Measurements from ENCODE around the gene UBE2F.

Gene UBE2F

DNA sequence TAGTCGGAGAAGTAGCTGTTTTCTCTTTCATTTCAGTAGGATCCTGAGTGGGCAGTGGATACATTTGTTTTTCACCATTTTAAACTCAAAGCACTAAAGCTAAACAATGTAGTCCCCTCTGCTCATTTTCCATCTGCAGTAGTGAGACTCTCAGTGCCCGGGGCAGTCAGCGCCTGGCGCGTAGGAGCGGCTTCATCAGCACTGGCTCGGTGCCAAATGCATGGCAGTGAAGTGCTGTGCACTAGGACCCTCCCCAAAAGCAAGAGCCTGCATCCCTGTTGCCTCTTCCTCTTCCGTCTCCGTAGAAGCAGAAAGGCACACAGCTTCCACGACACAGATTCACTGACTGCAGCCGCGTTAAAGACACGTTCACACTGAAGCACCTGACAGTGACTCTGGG, 114.3 kb downstream of the UBE2F start:
- DNase-seq (ENCODE audit: low read depth) = no peak

DNA sequence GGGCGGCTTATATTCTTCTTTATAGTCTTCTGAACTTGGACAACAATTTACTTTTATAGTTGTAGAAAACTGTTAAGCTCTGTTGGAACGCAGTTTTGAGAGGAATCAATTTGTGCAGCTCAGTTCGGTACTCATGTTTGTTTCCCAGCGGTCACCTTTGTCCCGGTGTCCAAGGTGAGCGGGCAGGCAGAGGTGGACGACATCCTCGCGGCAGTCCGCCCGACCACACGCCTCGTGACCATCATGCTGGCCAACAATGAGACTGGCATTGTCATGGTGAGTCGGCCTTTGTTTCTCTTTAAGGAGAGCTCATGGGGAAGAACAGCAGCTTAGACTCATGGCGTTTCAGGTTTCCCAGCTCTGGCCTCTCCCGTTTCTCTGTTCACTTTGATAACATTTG, 114.7 kb downstream of the UBE2F start:
- no peak for DNase-seq (ENCODE audit: low read depth)

DNA sequence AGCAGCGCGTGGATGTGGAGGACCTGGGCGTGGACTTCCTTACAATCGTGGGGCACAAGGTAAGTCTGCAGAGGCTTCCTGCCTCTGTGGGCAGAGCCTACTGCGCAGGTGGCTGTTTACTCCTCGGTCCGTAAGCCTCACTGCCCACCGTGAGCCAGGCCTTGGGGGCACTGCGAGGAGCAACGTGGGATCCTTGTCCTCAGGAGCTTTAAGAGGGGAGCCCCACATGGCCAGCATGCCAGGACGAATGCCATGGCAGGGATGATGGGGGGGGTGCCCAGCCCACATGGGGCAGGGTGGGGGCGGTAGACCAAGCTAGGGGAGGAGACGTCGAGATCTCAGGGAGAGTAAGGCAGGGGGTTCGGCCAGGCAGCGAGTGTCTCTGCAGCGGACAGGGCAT, 115.3 kb downstream of the UBE2F start:
- no peak for DNase-seq (ENCODE audit: low read depth)

DNA sequence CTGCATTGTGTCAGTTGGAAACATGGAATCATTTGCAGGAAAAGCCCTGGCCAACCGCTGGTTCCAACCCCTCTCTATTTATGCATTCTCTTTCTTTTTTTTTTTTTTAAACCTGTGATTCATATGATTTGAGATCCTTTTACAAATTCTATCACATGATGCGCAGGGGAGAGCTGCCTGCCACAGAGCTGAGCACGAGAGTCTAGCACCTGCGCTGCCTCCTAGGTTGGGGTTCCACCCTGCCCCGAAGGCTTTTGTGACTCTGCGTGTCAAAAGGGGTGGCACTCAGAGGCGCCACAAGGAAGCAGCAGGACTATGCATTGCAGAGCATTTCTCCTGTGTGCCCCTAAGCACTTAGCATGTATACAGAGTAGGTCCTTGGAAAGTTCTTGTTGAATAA, 116.0 kb downstream of the UBE2F start:
- no peak for DNase-seq (ENCODE audit: low read depth)

DNA sequence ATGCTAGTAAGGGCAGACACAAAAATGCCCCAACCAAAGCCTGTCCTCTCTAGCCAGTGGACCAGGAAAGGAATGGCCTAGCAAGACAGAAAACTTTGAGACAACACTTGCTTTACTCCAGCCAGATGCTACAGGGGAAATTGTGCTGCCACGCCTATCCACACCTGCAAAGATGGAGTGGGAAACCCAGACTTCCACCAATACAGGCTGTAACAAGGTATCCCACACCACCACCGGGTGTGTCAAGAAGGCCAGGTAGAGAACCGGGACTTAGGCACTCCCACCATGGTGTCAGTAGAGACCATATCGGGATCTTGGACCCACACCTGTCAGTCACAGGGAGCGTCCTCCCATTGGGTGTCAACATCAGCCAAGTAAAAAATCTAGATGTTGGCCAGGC, 117.1 kb downstream of the UBE2F start:
- no peak for DNase-seq (ENCODE audit: low read depth)

DNA sequence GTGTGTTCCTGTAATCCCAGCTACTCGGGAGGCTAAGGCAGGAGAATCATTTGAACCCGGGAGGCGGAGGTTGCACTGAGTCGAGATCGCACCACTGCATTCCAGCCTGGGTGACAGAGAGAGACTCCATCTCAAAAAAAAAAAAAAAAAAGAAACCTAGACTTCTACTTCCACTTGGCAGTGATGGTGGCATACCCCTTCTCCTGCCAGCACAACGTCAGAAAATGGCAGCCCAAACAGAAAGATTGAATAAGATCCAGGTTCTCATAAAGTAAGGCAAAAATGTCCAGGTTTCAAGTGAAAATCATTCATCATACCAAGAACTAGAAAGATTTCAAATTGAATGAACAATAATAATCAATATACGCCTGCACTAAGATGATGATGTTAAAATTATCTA, 117.9 kb downstream of the UBE2F start:
- no peak for DNase-seq (ENCODE audit: low read depth)

DNA sequence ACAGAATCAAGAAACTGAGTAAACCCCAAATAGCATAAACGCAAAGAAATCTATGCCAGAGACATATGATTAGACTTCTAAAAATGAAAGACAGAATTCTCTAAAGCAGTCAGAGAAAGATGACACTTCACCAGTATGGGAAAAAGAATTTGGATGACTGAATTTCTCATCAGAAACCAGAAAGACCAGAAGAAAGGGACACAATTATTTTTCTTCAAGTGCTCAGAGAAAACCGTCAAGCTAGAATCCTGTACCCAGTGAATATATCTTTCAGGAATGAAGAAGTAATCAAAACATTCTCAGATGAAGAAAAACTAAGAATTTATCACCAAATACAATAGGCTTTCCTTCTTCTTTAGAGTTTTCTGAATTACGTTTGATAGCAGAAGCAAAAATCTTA, 119.1 kb downstream of the UBE2F start:
- no peak for DNase-seq (ENCODE audit: low read depth)

DNA sequence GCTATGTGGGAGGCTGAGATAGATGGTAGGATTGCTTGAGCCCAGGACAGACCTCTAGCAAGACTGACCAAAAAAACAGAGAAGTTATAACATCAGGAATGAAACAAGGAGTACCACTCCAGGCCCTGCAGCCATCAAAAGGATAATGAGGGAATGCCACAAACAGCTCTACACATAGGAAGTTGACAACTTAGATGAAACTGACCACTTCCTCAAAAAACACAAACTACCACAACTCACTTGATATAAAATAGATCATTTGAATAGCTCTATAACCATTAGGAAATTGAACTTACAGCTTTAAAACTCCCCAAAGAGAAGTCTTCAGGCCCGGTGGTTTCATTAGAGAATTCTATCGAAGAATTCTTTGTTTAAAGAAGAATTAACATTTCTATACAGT, 120.4 kb downstream of the UBE2F start:
- DNase-seq (ENCODE audit: low read depth) = no peak

DNA sequence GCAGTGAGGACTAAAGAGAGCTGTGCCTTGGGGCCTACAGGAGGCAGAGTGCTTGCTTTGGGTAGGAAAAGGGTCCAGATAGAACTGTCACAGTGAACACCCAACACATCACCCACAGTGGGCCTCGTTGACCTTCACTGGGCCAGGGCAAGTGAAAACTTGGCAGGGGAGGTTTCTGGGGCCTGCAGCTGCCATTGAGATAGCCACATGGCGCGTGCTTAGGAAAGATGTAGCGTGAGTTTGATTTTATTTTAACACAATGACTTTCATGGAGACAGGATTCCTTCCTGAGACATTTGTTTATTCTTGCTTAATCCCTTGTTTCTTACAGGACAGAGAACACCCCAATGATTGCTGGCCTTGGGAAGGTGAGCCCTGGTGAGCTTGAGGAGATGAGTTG, 124.1 kb downstream of the UBE2F start:
- no peak for DNase-seq (ENCODE audit: low read depth)

DNA sequence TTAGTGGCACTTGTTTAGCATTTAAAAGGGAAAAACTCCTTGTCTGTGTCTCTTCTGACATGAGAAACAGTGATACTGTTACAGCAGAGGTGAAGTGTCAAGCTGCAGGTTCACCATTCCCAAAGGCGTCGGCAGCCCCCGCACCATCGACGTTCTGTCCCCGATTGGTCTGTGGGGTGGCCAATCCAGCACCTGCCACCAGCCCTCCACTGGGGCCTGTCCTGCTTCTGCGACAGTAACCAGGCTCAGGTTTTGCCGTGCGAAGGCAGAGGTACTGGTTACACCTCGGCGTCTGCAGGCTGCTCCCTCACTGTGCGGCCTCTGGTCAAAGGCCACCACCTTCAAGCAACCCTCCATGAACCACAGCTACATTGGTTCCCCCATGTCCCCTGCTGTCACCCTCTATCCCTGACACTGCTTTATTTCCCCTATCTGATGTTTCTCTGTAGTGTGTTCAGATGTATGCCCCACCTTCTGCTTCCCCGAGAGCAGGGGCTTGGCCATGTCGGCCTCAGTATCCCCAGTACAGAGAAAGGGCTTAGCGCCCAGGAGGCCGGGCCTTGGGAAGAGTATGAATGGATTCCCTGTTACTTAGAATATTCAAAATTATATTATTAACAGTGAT, 124.7 kb downstream of the UBE2F start:
- no peak for DNase-seq (ENCODE audit: low read depth)
